B cell (primary cell): ENCODE data around the gene NCAM1. TPM values are rescaled to one million over a fixed set of nuclear protein-coding genes. Genes with fewer than 3 reads are reported as not detected.
A peak's percentile ranks its signal among the peaks of the same experiment; 100 is the strongest.

ENCODE experiments used
- ATAC-seq: fragments of 200-7000 bp; cut with Tn5 transposase; one replicate; pipeline ENCODE4 v1.10.0; 2021; ENCODE audit warnings: low read depth, mild to moderate bottlenecking, moderate number of reproducible peaks, moderate library complexity
- CTCF ChIA-PET: fragments of 350-600 bp; sonication (Branson Sonifier 250); formaldehyde crosslinking; loops from one replicate; lab custom pipeline; 2021; ENCODE audit warnings: antibody characterized with exemption, inconsistent platforms; lab: Charles Lee
- POLR2A ChIA-PET: fragments of 350-600 bp; sonication (Branson Sonifier 250); formaldehyde crosslinking; loops from one replicate; lab custom pipeline; 2021; ENCODE audit warnings: antibody characterized with exemption; lab: Charles Lee
- DNase-seq: peaks from one replicate; pipeline ENCODE4 v3.0.0; 2013
- H2AFZ ChIP-seq: 2 replicates; pipeline ENCODE4 v1.6.1; 2012; ENCODE audit warnings: mild to moderate bottlenecking, low read depth, low read length; ENCODE audit not compliant: insufficient read depth, poor library complexity, severe bottlenecking
- H3K27ac ChIP-seq, 2 donors: 1 replicate in 1 of 2; 2 replicates in 1 of 2; pipeline ENCODE4 v1.5.1; 2012 to 2013; ENCODE audit warnings: low read length in 2 of 2, mild to moderate bottlenecking in 2 of 2, moderate library complexity in 1 of 2
- H3K27me3 ChIP-seq, 4 experiments: fragments of 200-600 bp in 1 of 4; sonication (generic) in 1 of 4; replicated peaks in 1 of 4; 1 replicate in 2 of 4; 2 replicates in 2 of 4; pipeline versions ENCODE4 v1.6.1 to v1.7.0; 2013 to 2016; ENCODE audit warnings: low read length in 3 of 4, mild to moderate bottlenecking in 2 of 4, mixed read lengths in 1 of 4, moderate library complexity in 1 of 4; ENCODE audit not compliant: insufficient read depth in 4 of 4, control insufficient read depth in 3 of 4; ENCODE audit errors: control extremely low read depth in 1 of 4
- H3K36me3 ChIP-seq, 2 experiments: replicated peaks in 1 of 2; 1 replicate in 1 of 2; 2 replicates in 1 of 2; pipeline versions ENCODE4 v1.6.1 to v1.7.1; 2013; ENCODE audit warnings: low read length in 1 of 2; ENCODE audit not compliant: insufficient read depth in 2 of 2, control insufficient read depth in 1 of 2; ENCODE audit errors: control extremely low read depth in 1 of 2, extremely low read depth in 1 of 2
- H3K4me1 ChIP-seq, 2 donors: fragments of 200-600 bp in 1 of 2; sonication (generic) in 1 of 2; 1 replicate in 1 of 2; 2 replicates in 1 of 2; pipeline versions ENCODE4 v1.5.1 to v1.6.1; 2013 to 2017; ENCODE audit warnings: low read length in 2 of 2; ENCODE audit not compliant: control insufficient read depth in 2 of 2, insufficient read depth in 2 of 2
- H3K4me2 ChIP-seq: replicated peaks from 2 replicates; pipeline ENCODE3; 2012; ENCODE audit warnings: mild to moderate bottlenecking, low read depth, low read length; ENCODE audit not compliant: poor library complexity, severe bottlenecking
- H3K4me3 ChIP-seq, 5 experiments: fragments of 200-600 bp in 1 of 5; sonication (generic) in 1 of 5; 1 replicate in 3 of 5; 2 replicates in 2 of 5; pipeline versions ENCODE4 v1.5.1 to v1.7.0; 2011 to 2016; ENCODE audit warnings: low read length in 4 of 5, mild to moderate bottlenecking in 4 of 5, low read depth in 2 of 5, control low read depth in 1 of 5, moderate library complexity in 1 of 5; ENCODE audit not compliant: insufficient read depth in 1 of 5; ENCODE audit errors: control extremely low read depth in 1 of 5, extremely low read depth in 1 of 5
- H3K79me2 ChIP-seq: fragments of 200-600 bp; sonication (generic); one replicate; pipeline ENCODE4 v1.6.0; 2016; ENCODE audit warnings: low read length; ENCODE audit not compliant: control insufficient read depth, insufficient read depth
- H3K9ac ChIP-seq: fragments of 200-600 bp; sonication (generic); 2 replicates; pipeline ENCODE4 v1.6.1; 2017; ENCODE audit warnings: mild to moderate bottlenecking, low read length, moderate library complexity
- H3K9me3 ChIP-seq, 3 donors: one replicate each; pipeline versions ENCODE4 v1.6.1 to v1.7.1; 2013; ENCODE audit warnings: low read length in 2 of 3; ENCODE audit not compliant: control insufficient read depth in 2 of 3, insufficient read depth in 1 of 3; ENCODE audit errors: control extremely low read depth in 1 of 3
- H4K20me1 ChIP-seq: 2 replicates; pipeline ENCODE4 v1.6.0; 2012; ENCODE audit warnings: mild to moderate bottlenecking, low read length; ENCODE audit not compliant: insufficient read depth, control insufficient read depth, poor library complexity, severe bottlenecking
- H3K27ac Mint-ChIP-seq: one replicate; pipeline ENCODE4 v1.8.0; 2021; ENCODE audit warnings: mixed read lengths
- H3K27me3 Mint-ChIP-seq: one replicate; pipeline ENCODE4 v1.8.0; 2021; ENCODE audit warnings: mixed read lengths
- H3K4me1 Mint-ChIP-seq: one replicate; pipeline ENCODE4 v1.8.0; 2021; ENCODE audit warnings: mixed read lengths
- H3K4me3 Mint-ChIP-seq: one replicate; pipeline ENCODE4 v1.8.0; 2021; ENCODE audit warnings: mixed read lengths
- H3K9me3 Mint-ChIP-seq: one replicate; pipeline ENCODE4 v1.8.0; 2022; ENCODE audit warnings: mixed read lengths; ENCODE audit not compliant: insufficient read depth
- EZH2 ChIP-seq: IDR thresholded peaks from 2 replicates; pipeline ENCODE4 v1.6.1; 2012; ENCODE audit warnings: borderline replicate concordance, low read depth, mild to moderate bottlenecking, moderate library complexity, low read length; ENCODE audit not compliant: insufficient read depth, poor library complexity, severe bottlenecking
- WGBS: methylation state at CpG from one replicate; pipeline ENCODE4 v1.1.5; 2013; ENCODE audit warnings: missing lambda C conversion rate; ENCODE audit not compliant: insufficient coverage; 5-methylcytosine and 5-hydroxymethylcytosine counted together
- intact Hi-C: fragments of 100-400 bp; cut with micrococcal nuclease; formaldehyde crosslinking; loops from one replicate; pipeline ENCODE4 v1.10.0; 2022
- polyA plus RNA-seq: library from polyadenylated mRNA; depleted of rRNA; stranded (reverse); fragments of >200 nt; gene quantifications from 2 replicates; pipeline ENCODE4 v1.2.3, GENCODE V29; 2012
- total RNA-seq, 2 donors: library from RNA; stranded (reverse); fragments of 120-200 nt in 1 of 2; gene quantifications; 1 replicate in 1 of 2; 2 replicates in 1 of 2; pipeline versions ENCODE4 v1.2.3 to v1.2.4, GENCODE V29; 2013 to 2022
- TF ChIP-seq, protein P1 (sequence below): fragments of 200-600 bp; IDR thresholded peaks from one replicate; pipeline ENCODE4 v1.8.0; 2022; ENCODE audit warnings: antibody characterized with exemption, mild to moderate bottlenecking

NCAM1 gene
- total and polyA plus RNA-seq, 2 donors (not counting 1 experiment from before 2014, with no cell fraction given): 0.37 TPM; not detected in 1

DNA sequence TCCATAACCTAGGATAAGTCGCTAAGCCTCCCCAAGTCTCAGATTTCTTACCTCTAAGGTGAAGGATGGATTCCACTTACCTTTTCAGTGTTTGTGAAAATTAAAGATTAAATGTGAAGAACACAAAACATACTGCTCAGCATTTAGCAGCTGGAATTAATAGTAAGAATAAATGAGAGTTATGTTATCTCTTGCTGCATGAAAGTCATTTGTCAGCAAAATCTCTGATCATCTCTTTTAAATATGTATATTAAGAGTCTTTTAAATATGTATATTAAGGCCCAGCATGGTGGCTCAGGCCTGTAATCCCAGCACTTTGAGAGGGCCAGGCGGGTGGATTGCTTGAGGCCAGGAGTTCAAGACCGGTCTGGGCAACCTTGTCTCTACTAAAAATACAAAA is 280.8 kb downstream of the NCAM1 start:
- no CpG with 5 or more reads among the region's 3 CpGs for WGBS
- no peak overlapping the region for H3K4me2 ChIP-seq

DNA sequence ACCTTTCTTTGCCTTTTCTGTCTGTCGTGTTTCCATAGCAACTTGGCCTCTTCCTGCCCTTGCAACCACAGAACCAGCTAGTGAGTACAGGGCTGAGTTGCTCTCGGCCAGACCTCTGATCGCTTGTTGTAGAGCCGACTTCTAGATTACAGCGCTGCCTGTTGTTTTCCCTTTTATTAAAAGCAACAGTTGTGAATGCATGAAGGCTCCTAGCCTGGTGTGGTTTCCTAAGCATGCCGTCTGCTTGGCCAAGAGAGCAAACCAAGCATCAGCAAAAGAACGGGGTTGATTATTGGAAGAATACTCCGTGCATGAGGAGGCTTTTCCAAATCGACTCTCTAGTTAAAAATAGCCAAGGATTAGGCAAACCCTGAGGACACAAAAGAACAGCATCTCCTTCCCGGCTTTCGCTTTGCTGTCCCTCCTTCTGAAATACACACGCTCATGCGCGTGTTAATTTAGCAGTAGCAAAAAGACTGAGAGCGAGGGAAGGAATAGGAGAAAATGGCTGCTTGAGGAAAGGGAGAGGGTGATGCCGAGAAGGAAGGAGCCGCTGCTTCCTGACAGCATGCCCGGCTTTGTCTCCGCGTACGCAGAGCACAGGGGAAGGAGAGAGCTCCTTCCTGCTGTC is 281.7 kb downstream of the NCAM1 start:
- ATAC-seq: no peak
- TF ChIP-seq EZH2: no peak
- TF ChIP-seq, protein P1, sequence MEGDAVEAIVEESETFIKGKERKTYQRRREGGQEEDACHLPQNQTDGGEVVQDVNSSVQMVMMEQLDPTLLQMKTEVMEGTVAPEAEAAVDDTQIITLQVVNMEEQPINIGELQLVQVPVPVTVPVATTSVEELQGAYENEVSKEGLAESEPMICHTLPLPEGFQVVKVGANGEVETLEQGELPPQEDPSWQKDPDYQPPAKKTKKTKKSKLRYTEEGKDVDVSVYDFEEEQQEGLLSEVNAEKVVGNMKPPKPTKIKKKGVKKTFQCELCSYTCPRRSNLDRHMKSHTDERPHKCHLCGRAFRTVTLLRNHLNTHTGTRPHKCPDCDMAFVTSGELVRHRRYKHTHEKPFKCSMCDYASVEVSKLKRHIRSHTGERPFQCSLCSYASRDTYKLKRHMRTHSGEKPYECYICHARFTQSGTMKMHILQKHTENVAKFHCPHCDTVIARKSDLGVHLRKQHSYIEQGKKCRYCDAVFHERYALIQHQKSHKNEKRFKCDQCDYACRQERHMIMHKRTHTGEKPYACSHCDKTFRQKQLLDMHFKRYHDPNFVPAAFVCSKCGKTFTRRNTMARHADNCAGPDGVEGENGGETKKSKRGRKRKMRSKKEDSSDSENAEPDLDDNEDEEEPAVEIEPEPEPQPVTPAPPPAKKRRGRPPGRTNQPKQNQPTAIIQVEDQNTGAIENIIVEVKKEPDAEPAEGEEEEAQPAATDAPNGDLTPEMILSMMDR: no peak
- no peak overlapping the region for H3K27ac Mint-ChIP-seq

More for the DNA sequence above, 280.8 kb downstream of the NCAM1 start:
- Histone ChIP-seq H3K4me3 (no peak overlapping the region), H3K27ac (no peak overlapping the region), H3K36me3 (no peaks in the 10 kb centered on the region), H3K79me2 (no peaks in the 10 kb centered on the region), H3K9me3 (no peaks in the 10 kb centered on the region), H3K27me3 (peaks cover 0 to 11% (median 2%) of the 10 kb centered on the region in 4 experiments), H4K20me1 (no peaks in the 10 kb centered on the region), H3K4me1 (peaks cover 0 to 6% of the 10 kb centered on the region in 2 donors), H2AFZ (no peak overlapping the region), H3K9ac (no peak overlapping the region)
- TF ChIP-seq, protein P1: no peak
- no peak for TF ChIP-seq EZH2
- no peak overlapping the region for H3K27ac Mint-ChIP-seq
- H3K4me3 Mint-ChIP-seq: no peak overlapping the region
- H3K4me1 Mint-ChIP-seq: peaks cover 4% of the 10 kb centered on the region
- no peaks in the 10 kb centered on the region for H3K9me3 Mint-ChIP-seq
- no peak for ATAC-seq
- no peak for DNase-seq
- ChIA-PET POLR2A (no interaction called here), CTCF (no interaction called here)
- peaks cover 38% of the 10 kb centered on the region for H3K27me3 Mint-ChIP-seq
- intact Hi-C loops: no loop called here

More for the DNA sequence above, 281.7 kb downstream of the NCAM1 start:
- intact Hi-C loops: no loop called here
- no peak for DNase-seq
- no peak overlapping the region for H2AFZ ChIP-seq
- Mint-ChIP-seq H3K27me3 (peaks cover 43% of the 10 kb centered on the region), H3K9me3 (no peaks in the 10 kb centered on the region), H3K4me1 (peaks cover 4% of the 10 kb centered on the region), H3K4me3 (peak overlapping the region; percentile 42)
- 22% methylated on average over 18 of the region's 21 CpGs for WGBS
- CTCF ChIA-PET: no interaction called here
- H3K9ac ChIP-seq: no peak overlapping the region
- H3K4me3 ChIP-seq: no peak overlapping the region
- no peaks in the 10 kb centered on the region for H3K9me3 ChIP-seq
- H3K36me3 ChIP-seq: no peaks in the 10 kb centered on the region
- H3K4me2 ChIP-seq: peak overlapping the region; percentile 35
- peaks cover 0 to 9% (median 2%) of the 10 kb centered on the region in 4 experiments for H3K27me3 ChIP-seq
- H4K20me1 ChIP-seq: no peaks in the 10 kb centered on the region
- H3K4me1 ChIP-seq: peaks cover 0 to 6% of the 10 kb centered on the region in 2 donors
- POLR2A ChIA-PET: no interaction called here
- no peak overlapping the region for H3K27ac ChIP-seq
- H3K79me2 ChIP-seq: no peaks in the 10 kb centered on the region
